Midbrain (tissue), 1 donor: ENCODE measurements around the gene DHRSX.
"Not testable (repeated sequence)": the region's sequence is repeated elsewhere in the genome, so short reads cannot be mapped to it uniquely, and the experiment has no call there.

Experiments used
- DNase-seq: peaks from one replicate; lab custom pipeline; 2025; lab: John Stamatoyannopoulos, UW

DHRSX gene

GRCh38 chrX:2351321-2351720 is 149.5 kb downstream of the DHRSX start:
- DNase-seq, result no peak

DNA sequence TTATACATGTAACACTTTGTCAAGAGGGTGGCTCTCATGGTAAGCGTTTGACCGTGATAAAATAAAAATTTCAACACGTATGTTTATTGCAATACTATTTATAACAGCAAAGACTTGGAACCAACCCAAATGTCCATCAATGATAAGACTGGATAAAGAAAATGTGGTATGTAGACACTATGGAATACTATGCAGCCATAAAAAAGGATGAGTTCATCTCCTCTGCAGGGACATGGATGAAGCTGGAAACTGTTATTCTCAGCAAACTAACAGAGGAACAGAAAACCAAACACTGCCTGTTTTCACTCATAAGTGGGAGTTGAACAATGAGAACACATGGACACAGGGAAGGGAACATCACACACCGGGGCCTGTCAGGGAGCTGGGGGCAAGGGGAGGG is 150.1 kb downstream of the DHRSX start:
- DNase-seq, result not testable (repeated sequence)

DNA sequence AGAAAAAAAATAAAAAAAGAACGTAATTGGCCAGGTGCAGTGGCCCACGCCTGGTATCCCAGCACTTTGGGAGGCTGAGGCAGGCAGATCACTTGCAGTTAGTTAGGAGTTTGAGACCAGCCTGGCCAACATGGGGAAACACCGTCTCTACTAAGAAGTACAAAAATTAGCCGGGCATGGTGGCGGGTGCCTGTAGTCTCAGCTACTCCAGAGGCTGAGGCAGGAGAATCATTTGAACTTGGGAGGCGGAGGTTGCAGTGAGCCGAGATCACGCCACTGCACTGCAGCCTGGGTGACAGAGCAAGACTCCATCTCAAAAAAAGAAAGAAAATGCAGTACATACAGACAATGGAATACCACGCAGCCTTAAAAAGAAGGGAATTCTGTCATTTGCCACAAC is 150.7 kb downstream of the DHRSX start:
- not testable (repeated sequence) for DNase-seq

- DNase-seq, result no peak
Measured at GRCh38 chrX:2348211-2348610, 152.6 kb downstream of the DHRSX start.

DNA sequence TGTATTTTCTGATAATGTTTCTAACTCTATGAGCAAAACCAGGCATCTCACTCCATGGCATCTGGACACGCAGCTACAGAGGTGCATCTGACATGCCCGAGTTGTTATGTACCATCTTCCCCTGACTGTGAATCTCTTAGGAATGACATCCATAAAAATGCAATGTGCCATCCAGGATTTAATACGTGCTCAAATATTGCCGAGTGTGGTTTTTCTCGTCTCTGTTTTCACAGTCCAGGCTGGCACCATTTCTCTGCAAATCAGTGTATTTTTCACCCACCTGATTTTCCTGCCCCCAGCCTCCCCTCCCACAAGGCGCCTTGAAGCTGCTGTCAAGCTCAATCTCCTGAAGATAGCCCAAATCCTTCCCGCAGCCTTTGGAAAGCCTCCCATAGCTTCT is 154.6 kb downstream of the DHRSX start:
- DNase-seq, result no peak

GRCh38 chrX:2345562-2345961 is 155.2 kb downstream of the DHRSX start:
- DNase-seq, result no peak

- no peak for DNase-seq
Measured at GRCh38 chrX:2343413-2343812, 157.4 kb downstream of the DHRSX start.

GRCh38 chrX:2342874-2343273 is 157.9 kb downstream of the DHRSX start:
- DNase-seq, result no peak

GRCh38 chrX:2342281-2342688 is 158.5 kb downstream of the DHRSX start:
- DNase-seq, result no peak

GRCh38 chrX:2340991-2341390 is 159.8 kb downstream of the DHRSX start:
- DNase-seq, result no peak

DNA sequence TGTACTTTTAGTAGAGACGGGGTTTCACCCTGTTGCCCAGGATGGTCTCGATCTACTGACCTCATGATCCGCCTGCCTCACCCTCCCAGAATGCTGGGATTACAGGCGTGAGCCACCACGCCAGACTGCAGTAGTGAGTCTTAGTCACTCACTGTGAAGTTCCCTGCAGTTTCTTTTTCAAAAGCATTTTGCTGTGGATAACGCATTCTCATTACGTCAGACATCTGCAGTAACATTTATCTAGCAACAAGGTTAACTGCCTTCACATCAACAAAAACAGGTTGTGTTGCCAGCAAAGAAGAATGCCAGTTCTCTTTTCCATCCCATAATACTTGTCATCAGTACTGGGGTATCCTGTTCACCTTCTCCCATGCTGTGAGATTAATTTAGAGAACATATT is 164.6 kb downstream of the DHRSX start:
- DNase-seq, result no peak

DNA sequence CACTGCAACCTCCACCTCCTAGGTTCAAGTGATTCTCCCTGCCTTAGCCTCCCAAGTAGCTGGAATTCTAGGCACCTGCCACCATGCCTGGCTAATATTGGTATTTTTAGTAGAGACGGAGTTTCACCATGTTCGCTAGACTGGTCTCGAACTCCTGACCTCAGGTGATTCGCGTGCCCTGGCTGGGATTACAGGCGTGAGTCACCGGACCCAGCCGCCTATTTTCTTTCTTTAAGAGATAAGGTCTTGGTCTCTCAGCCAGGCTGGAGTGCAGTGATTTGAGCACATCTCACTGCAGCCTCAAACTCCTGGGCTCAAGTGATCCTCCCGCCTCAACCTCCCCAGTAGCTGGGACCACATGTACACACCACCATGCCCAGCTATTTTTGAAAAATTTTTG is 166.5 kb downstream of the DHRSX start:
- no peak for DNase-seq

DNA sequence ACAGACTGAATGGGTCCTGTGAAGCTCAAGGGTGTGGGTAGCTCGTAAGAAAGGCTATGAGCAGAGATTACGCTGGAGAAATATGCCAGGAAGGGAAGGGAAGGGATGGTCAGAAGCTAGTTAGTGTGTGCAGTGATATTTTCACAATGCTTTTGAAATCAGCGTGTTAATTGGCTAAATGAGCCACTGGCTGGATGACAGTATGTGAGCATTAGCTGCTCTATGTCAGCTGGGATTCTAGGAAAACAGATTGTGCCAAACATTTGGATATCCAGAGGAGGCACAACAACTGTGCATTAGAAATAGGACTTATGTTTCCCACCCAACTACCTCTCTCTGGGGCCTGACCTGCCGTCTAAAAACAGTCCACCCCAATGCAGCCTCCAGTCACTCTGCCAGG is 168.5 kb downstream of the DHRSX start:
- no peak for DNase-seq

DNA sequence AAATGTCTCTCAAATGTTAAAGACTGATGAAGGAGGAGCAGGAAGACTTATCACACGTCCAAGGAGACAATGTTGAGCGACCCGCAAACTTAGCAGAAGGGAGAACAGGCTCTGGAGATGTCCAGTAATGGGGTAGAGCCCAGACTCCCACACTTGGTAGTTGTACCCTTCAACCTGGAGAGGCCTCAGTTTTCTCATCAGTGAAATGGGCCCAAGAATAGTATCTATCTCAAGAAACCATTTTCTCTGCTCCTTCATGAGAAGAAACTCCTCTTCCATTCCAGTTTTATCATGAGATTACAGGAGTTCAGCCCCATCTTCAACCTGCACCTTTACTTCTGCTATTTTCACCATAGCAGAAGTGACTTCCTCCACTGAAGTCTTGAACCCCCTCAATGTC is 169.9 kb downstream of the DHRSX start:
- DNase-seq, result no peak

- no peak for DNase-seq
Measured at GRCh38 chrX:2330487-2330886, 170.3 kb downstream of the DHRSX start.

GRCh38 chrX:2327423-2327822 is 173.4 kb downstream of the DHRSX start:
- no peak for DNase-seq

DNA sequence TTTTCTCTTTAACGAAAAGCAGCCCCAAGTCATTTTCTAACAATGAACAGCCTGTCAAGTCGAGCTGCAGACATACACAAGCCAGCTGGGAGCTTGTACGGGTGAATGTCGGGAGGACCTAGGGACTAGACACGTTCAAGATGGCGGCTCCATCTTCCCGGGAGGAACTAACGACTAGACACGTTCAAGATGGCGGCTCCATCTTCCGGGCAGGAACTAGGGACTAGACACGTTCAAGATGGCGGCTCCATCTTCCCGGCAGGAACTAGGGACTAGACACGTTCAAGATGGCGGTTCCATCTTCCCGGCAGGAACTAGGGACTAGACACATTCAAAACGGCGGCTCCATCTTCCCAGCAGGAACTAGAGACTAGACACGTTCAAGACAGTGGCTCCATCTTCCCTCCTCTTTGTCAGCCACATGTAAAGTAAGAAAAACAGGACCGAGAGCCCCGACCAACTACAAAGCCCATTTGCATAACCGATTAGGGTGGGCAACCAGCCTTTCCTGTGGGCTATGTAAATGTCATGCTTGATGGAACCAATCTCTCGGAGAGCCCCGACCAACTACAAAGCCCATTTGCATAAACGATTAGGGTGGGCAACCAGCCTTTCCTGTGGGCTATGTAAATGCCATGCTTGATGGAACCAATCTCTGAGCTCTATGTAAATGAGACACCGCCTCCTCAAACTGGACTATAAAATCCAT is 175.5 kb downstream of the DHRSX start:
- DNase-seq, result no peak

DNA sequence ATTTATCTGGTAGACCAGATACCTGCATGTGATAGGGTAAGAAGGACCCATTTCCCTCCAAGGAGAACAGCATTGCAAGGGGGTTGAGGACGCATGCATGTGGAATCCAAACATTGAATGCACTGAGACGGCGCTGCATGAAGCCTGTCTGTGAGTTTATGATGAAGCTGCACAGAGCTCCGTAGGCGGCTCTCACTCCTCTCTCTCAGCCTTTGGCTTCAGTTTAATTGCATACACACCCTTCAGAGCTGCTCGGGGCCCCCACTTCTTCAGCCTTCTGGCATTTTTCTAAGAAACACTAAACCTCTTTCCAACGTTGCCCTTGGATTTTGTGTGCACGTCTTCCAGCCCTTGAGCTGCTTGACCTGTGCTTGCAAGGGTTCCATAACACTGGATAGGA is 176.6 kb downstream of the DHRSX start:
- DNase-seq, result no peak

DNA sequence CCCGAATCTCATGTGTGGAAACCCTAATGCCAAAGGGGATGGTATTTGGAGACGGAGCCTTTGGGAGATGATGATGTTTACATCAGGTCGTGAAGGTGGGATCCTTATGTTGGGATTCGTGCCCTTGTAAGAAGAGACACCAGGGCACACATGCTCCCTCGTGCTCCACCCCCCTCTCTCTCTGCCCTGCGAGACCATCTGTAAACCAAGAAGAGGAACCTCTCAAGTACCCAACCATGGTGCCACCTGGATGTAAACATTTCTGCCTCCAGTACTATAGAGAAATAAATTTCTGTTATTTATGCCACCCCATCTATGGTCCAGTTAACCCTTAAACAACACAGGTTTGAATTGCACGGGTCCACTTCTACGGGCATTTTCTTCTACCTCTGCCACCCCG is 179.4 kb downstream of the DHRSX start:
- no peak for DNase-seq

DNA sequence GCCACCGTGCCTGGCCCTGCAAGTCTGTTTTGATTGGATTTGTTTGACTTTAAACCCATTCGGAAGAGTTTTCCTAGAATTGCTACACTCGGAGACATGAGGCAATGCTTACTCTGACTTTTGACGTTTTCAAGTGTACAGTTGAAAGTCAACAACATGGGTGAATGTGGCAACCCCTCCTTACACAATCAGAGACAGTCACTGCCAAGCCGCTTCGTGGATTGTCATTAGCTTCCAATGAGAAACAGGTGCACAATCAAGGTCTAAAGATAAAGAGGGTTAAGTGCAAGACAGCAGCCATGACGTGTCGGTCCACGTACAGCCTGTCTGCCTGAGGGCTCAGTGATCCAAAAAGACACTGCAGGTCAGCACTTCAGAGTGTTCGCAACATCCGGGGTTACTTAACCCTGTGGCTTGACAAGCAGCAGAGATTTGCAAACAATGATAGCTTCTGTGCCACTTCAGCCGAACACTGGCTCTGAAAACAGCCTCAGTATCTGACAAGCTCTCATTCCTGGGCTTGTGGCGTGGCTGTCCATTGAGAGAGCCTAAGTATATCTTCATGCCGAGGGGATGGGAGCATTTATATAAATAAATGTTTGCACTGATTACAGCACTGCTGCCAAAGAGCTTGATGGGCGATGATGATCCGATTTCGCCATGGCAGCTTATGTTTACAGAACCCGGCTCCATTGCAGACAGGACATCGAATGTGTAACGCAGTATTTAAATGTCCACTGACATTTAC is 180.0 kb downstream of the DHRSX start:
- no peak for DNase-seq

GRCh38 chrX:2320089-2320488 is 180.7 kb downstream of the DHRSX start:
- DNase-seq, result no peak

- no peak for DNase-seq
Measured at GRCh38 chrX:2318371-2318770, 182.4 kb downstream of the DHRSX start.

GRCh38 chrX:2317527-2318055 is 183.2 kb downstream of the DHRSX start:
- no peak for DNase-seq
